ENCODE results near the gene LMNTD2.

Gene LMNTD2

GRCh38 chr11:551596-551995 is 8.9 kb downstream of the LMNTD2 start:
- no peak for DNase-seq (ENCODE audit: low read depth)

- DNase-seq (ENCODE audit: low read depth): no peak
Measured at GRCh38 chr11:551131-551530, 9.4 kb downstream of the LMNTD2 start.

GRCh38 chr11:550746-551085 is 9.8 kb downstream of the LMNTD2 start:
- DNase-seq (ENCODE audit: low read depth): no peak

- no peak for DNase-seq (ENCODE audit: low read depth)
Measured at GRCh38 chr11:550021-550745, 10.4 kb downstream of the LMNTD2 start.

GRCh38 chr11:548700-549603 is 11.6 kb downstream of the LMNTD2 start:
- DNase-seq (ENCODE audit: low read depth): no peak

GRCh38 chr11:545171-545570 is 15.4 kb downstream of the LMNTD2 start:
- DNase-seq (ENCODE audit: low read depth): no peak

- no peak for DNase-seq (ENCODE audit: low read depth)
Measured at GRCh38 chr11:544817-545166, 15.7 kb downstream of the LMNTD2 start.

GRCh38 chr11:541433-541885 is 19.1 kb downstream of the LMNTD2 start:
- DNase-seq (ENCODE audit: low read depth): no peak

GRCh38 chr11:540583-541432 is 19.7 kb downstream of the LMNTD2 start:
- no peak for DNase-seq (ENCODE audit: low read depth)

- DNase-seq (ENCODE audit: low read depth): no peak
Measured at GRCh38 chr11:539971-540481, 20.5 kb downstream of the LMNTD2 start.

GRCh38 chr11:538431-539051 is 22.0 kb downstream of the LMNTD2 start:
- DNase-seq (ENCODE audit: low read depth): no peak

GRCh38 chr11:537622-538430 is 22.7 kb downstream of the LMNTD2 start:
- DNase-seq (ENCODE audit: low read depth): no peak

- DNase-seq (ENCODE audit: low read depth): peak; percentile 54
Measured at GRCh38 chr11:536841-537621, 23.5 kb downstream of the LMNTD2 start, which contains the start of gene LRRC56. TSS of gene LRRC56 (plus strand) at chr11:537527. CDS start at chr11:540685, 3,158 bp downstream.

- DNase-seq (ENCODE audit: low read depth): peak; percentile 88
Measured at GRCh38 chr11:535519-536454, 24.8 kb downstream of the LMNTD2 start, which contains the start of gene HRAS. TSS of gene HRAS (minus strand) at chr11:535576.

GRCh38 chr11:535210-535518 is 25.4 kb downstream of the LMNTD2 start:
- no peak for DNase-seq (ENCODE audit: low read depth)

GRCh38 chr11:534396-535209 is 25.9 kb downstream of the LMNTD2 start:
- DNase-seq (ENCODE audit: low read depth): no peak

GRCh38 chr11:533586-534395 is 26.7 kb downstream of the LMNTD2 start:
- DNase-seq (ENCODE audit: low read depth): no peak
